HG03064 (cell line): ENCODE measurements around the gene GOLGA8T.
"Not testable (repeated sequence)": the region's sequence is repeated elsewhere in the genome, so short reads cannot be mapped to it uniquely, and the experiment has no call there.

Source experiments
- ATAC-seq: cut with Tn5 transposase; IDR thresholded peaks from one replicate; pipeline ENCODE4 v1.9.1; 2021; ENCODE audit warnings: low read depth; ENCODE audit not compliant: unreplicated experiment

The GOLGA8T gene

DNA sequence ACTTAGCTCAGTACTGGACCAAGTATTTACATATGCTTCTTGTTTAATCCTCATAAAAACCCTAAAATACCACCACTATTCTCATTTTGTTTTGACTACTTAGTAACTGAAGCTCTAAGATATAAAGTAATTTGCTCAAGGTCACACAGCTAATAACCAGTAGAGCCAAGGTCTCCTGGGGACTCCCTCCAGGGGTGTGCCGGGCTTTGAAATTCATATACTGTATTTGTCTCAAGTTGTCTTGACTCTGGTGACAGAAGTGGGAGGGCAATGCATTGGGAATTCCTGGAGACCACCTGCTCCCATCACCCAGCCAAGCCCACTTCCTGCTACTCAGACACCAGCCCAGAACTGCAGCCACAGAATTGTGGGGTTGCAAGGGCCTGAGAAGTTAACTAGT is 54.9 kb downstream of the GOLGA8T start:
- ATAC-seq: not testable (repeated sequence)

DNA sequence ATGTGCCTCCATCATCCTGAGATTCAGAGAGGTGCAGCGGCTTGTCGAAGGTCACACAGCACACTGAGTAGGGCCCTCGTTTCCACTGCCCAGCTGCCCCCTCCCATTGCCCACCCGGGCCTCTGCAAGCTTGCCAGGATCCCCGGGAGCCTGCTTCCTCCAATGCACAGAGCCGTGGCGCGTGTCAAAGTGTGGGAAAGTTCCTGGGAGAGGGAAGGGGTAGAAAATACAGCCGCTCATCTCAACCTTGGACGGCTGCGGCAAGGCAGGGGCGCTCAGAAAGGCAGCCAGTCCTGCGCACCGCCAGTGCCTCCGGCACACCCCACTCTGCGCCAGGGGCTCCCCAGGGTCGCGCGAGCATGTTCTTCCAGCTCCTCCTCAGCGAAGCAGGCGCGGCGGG is 56.3 kb downstream of the GOLGA8T start:
- ATAC-seq: not testable (repeated sequence)

DNA sequence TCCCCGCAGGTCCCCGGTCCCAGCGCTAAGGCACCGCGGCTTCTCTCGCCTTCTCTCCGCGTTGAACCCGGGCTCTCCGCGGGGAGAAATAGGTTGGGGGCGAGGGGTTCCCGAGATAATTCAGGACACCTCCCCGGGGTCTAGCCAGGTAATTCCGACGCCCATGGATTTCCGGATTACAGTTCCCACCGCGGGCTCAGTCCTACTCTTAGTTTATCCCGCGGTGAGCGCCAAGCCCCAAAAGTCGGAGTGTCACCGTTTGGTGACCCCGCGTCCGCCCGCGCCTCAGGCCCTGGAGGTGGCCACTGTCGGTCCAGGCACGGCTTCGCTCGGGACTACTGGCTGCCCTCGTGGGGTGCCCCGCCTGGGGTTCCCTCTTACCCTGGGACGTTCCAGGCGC is 56.8 kb downstream of the GOLGA8T start:
- ATAC-seq: not testable (repeated sequence)

DNA sequence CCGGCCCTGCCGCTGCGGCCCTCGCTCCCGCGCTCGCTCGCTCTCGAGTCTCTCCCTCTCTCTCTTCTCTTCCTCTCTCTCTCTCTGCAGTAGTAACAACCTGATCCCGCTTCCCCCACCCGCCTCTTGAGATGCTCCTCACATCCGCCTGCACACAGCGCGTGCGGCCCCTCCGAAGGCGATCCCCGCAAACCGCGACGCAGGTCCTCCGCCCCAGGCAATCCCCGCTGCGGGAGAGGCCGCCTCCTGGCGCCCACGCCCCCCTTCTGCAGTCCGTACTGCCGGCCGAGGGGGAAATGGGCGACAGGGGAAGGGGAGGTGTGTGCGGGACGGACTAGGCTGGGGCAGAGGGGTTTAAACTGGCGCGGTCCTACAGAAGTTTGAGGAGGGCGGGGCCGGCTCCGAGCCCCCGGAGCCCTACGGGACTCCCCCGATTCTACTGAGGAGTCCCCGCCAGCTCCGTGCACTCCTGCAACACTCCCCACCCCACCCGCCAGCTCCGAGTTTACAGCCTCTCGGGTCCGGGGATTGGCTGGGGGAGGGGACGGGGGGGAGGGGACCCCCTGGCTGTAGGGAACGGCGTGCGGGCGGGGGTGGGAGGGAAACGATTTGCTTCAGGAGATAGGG is 57.4 kb downstream of the GOLGA8T start:
- ATAC-seq: not testable (repeated sequence)

DNA sequence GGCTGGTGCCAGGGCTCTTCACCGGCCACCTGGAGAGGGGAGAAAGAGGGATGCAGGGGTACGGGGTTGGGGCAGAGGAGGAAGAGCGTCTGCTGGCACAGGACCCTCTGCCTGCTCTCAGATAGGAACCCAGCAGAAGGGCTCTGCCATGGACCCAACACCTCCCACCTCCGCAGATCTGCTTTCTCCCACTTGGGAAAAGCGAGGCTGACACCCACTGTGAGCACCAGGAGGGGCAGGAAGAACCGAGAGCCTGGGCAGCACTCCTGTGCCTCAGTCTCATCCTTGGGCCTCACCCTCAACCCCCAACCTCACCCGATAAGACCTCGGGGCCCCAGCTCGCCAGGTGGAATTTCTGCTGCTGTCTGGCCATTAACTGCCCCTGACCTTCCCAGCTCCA is 58.0 kb downstream of the GOLGA8T start:
- not testable (repeated sequence) for ATAC-seq
